IMR-90 (cell line): ENCODE measurements around the gene CDK2AP2. TPM values are rescaled to one million over a fixed set of nuclear protein-coding genes. Genes with fewer than 3 reads are reported as not detected.

Source experiments
- ATAC-seq: fragments of 200-7000 bp; cut with Tn5 transposase; 2 replicates; pipeline ENCODE4 v1.9.1; 2020; ENCODE audit warnings: low read depth, mild to moderate bottlenecking, moderate library complexity
- BruUV-seq: library from RNA; stranded (reverse); fragments of 400-500 nt; replicated peaks from 2 replicates; lab custom pipeline; 2021; lab: Mats Ljungman, UMichigan
- CTCF ChIA-PET: fragments of 300-600 bp; formaldehyde crosslinking; extraction: SDS; loops from one replicate; lab custom pipeline; 2021; ENCODE audit warnings: antibody characterized with exemption; lab: Yijun Ruan, JAX
- POLR2A ChIA-PET: fragments of 300-600 bp; sonication (Branson Sonifier 250); formaldehyde crosslinking; loops from one replicate; lab custom pipeline; 2022; ENCODE audit warnings: antibody characterized with exemption; ENCODE audit not compliant: unreplicated experiment; lab: Charles Lee
- DNase-seq: peaks from one replicate; pipeline ENCODE4 v3.0.0; 2013
- H2AFZ ChIP-seq: replicated peaks from 2 replicates; pipeline ENCODE3; 2013; ENCODE audit warnings: low read length, mild to moderate bottlenecking; ENCODE audit not compliant: poor library complexity
- H2AK5ac ChIP-seq: 2 replicates; pipeline ENCODE4 v1.6.1; 2013; ENCODE audit warnings: low read depth, low read length, inconsistent platforms
- H2AK9ac ChIP-seq: replicated peaks from 2 replicates; pipeline ENCODE3; 2013; ENCODE audit warnings: mild to moderate bottlenecking, low read depth, low read length, moderate library complexity; ENCODE audit not compliant: poor library complexity
- H2BK120ac ChIP-seq: 2 replicates; pipeline ENCODE4 v1.6.1; 2013; ENCODE audit warnings: low read depth, low read length, inconsistent platforms
- H2BK15ac ChIP-seq: 3 replicates; pipeline ENCODE4 v1.6.1; 2013; ENCODE audit warnings: low read depth, low read length, inconsistent platforms
- H2BK20ac ChIP-seq: 2 replicates; pipeline ENCODE4 v1.6.1; 2013; ENCODE audit warnings: low read depth, mild to moderate bottlenecking, inconsistent platforms, low read length, moderate library complexity
- H2BK5ac ChIP-seq: 2 replicates; pipeline ENCODE4 v1.6.1; 2013; ENCODE audit warnings: mild to moderate bottlenecking, low read depth, low read length, inconsistent platforms; ENCODE audit not compliant: poor library complexity, severe bottlenecking
- H3K14ac ChIP-seq: replicated peaks from 2 replicates; pipeline ENCODE4 v1.6.1; 2013; ENCODE audit warnings: low read depth, low read length, inconsistent platforms
- H3K18ac ChIP-seq: 2 replicates; pipeline ENCODE4 v1.6.1; 2013; ENCODE audit warnings: low read depth, low read length, control low read depth
- H3K23ac ChIP-seq: 2 replicates; pipeline ENCODE4 v1.6.1; 2013; ENCODE audit warnings: low read depth, low read length, inconsistent platforms
- H3K27ac ChIP-seq: 2 replicates; pipeline ENCODE4 v1.5.1; 2013; ENCODE audit warnings: mild to moderate bottlenecking, control low read depth, low read length; ENCODE audit not compliant: insufficient read depth
- H3K27me3 ChIP-seq: 2 replicates; pipeline ENCODE4 v1.6.1; 2013; ENCODE audit warnings: low read length; ENCODE audit not compliant: control insufficient read depth, insufficient read depth
- H3K36me3 ChIP-seq: 2 replicates; pipeline ENCODE4 v1.6.1; 2013; ENCODE audit warnings: low read length, mixed read lengths; ENCODE audit not compliant: control insufficient read depth, insufficient read depth
- H3K4ac ChIP-seq: 2 replicates; pipeline ENCODE4 v1.6.1; 2013; ENCODE audit warnings: low read depth, low read length, inconsistent platforms
- H3K4me1 ChIP-seq: 2 replicates; pipeline ENCODE4 v1.6.1; 2013; ENCODE audit warnings: low read length, mixed read lengths; ENCODE audit not compliant: control insufficient read depth, insufficient read depth
- H3K4me2 ChIP-seq: 2 replicates; pipeline ENCODE4 v1.6.1; 2013; ENCODE audit warnings: low read depth, mild to moderate bottlenecking, control low read depth, low read length, moderate library complexity
- H3K4me3 ChIP-seq: 2 replicates; pipeline ENCODE4 v1.5.1; 2013; ENCODE audit warnings: low read depth, mild to moderate bottlenecking, control low read depth, low read length, moderate library complexity; ENCODE audit not compliant: insufficient read depth
- H3K56ac ChIP-seq: 2 replicates; pipeline ENCODE4 v1.6.1; 2013; ENCODE audit warnings: low read length, inconsistent platforms; ENCODE audit not compliant: insufficient read depth; ENCODE audit errors: extremely low read depth
- H3K79me1 ChIP-seq, 2 experiments: 2 replicates each; pipeline ENCODE4 v1.6.1; 2013; ENCODE audit warnings: low read length in 2 of 2, inconsistent platforms in 1 of 2, low read depth in 1 of 2
- H3K9ac ChIP-seq: 2 replicates; pipeline ENCODE4 v1.6.1; 2013; ENCODE audit warnings: low read depth, low read length, control low read depth
- H3K9me1 ChIP-seq: 2 replicates; pipeline ENCODE4 v1.6.1; 2013; ENCODE audit warnings: low read length, inconsistent platforms; ENCODE audit not compliant: insufficient read depth
- H3K9me3 ChIP-seq: 2 replicates; pipeline ENCODE4 v1.6.1; 2013; ENCODE audit warnings: low read length; ENCODE audit not compliant: control insufficient read depth, insufficient read depth
- H4K20me1 ChIP-seq: 2 replicates; pipeline ENCODE4 v1.6.1; 2013; ENCODE audit warnings: low read length, inconsistent platforms; ENCODE audit not compliant: insufficient read depth
- H4K5ac ChIP-seq: 2 replicates; pipeline ENCODE4 v1.6.1; 2013; ENCODE audit warnings: mild to moderate bottlenecking, low read depth, low read length, control low read depth
- H4K8ac ChIP-seq, 2 experiments: 2 replicates each; pipeline ENCODE4 v1.6.1; 2013; ENCODE audit warnings: low read depth in 2 of 2, low read length in 2 of 2, control low read depth in 1 of 2, inconsistent platforms in 1 of 2
- H4K91ac ChIP-seq: 2 replicates; pipeline ENCODE4 v1.6.1; 2013; ENCODE audit warnings: low read depth, low read length, inconsistent platforms; ENCODE audit not compliant: insufficient read depth
- BHLHE40 ChIP-seq: fragments of 150-350 bp; IDR thresholded peaks from 2 replicates; pipeline ENCODE4 v1.6.1; 2016; ENCODE audit warnings: mild to moderate bottlenecking, low read depth, low read length
- CTCF ChIP-seq: conservative IDR thresholded peaks from 2 replicates; pipeline ENCODE4 v1.5.1; 2012; ENCODE audit warnings: mild to moderate bottlenecking, low read depth, low read length, improper control_type of control experiment
- NFE2L2 ChIP-seq: fragments of 150-350 bp; IDR thresholded peaks from 2 replicates; pipeline ENCODE4 v1.6.1; 2016; ENCODE audit warnings: low read depth, mild to moderate bottlenecking, low read length
- POLR2A ChIP-seq: IDR thresholded peaks from 2 replicates; pipeline ENCODE4 v1.6.1; 2012; ENCODE audit warnings: mild to moderate bottlenecking, low read depth, low read length
- WGBS, 2 experiments: methylation state at CpG; one replicate each; pipeline versions ENCODE4 v1.1.5 to v1.1.7; 2013; ENCODE audit warnings: missing lambda C conversion rate in 2 of 2; ENCODE audit not compliant: insufficient read length in 1 of 2; ENCODE audit errors: extremely low coverage in 2 of 2; 5-methylcytosine and 5-hydroxymethylcytosine counted together
- dilution Hi-C: fragments of 300-500 bp; cut with HindIII; formaldehyde crosslinking; loops from one replicate; pipeline ENCODE4 v1.14.3; 2018; ENCODE audit warnings: low sequenced_read_pairs; ENCODE audit not compliant: unreplicated experiment
- in situ Hi-C: fragments of 300-500 bp; cut with MboI; formaldehyde crosslinking; loops from 3 replicates; pipeline ENCODE4 v1.14.3; 2019; ENCODE audit warnings: low sequenced_read_pairs, inconsistent platforms, mixed read lengths
- intact Hi-C: fragments of 100-400 bp; cut with micrococcal nuclease; formaldehyde crosslinking; loops from 2 replicates; pipeline ENCODE4 v1.10.0; 2022
- polyA plus RNA-seq, 3 experiments: library from polyadenylated mRNA; depleted of rRNA; stranded (reverse); fragments of >200 nt; gene quantifications; 2 replicates each; pipeline ENCODE4 v1.2.3, GENCODE V29; 2012; ENCODE audit warnings: low replicate concordance in 1 of 3
- total RNA-seq: library from RNA; depleted of rRNA; stranded (reverse); fragments of >200 nt; gene quantifications from 2 replicates; pipeline ENCODE4 v1.2.3, GENCODE V29; 2012

Gene CDK2AP2
- total and polyA plus RNA-seq, 2 of the 4 experiments (the other 2 are of a cell fraction), result 8.1 to 44.7 TPM

GRCh38 chr11:67523556-67524479, 15.9 kb upstream of the CDK2AP2 start:
- POLR2A ChIA-PET, result no interaction called here
- whole genome bisulfite sequencing, 2 experiments, result 94% methylated on average over 6 of the region's 25 CpGs; no CpG with 5 or more reads in 1 of the 2 experiments

More at GRCh38 chr11:67523556-67524479, 15.9 kb upstream of the CDK2AP2 start:
- Histone ChIP-seq H3K56ac (no peak overlapping the region), H4K5ac (no peak overlapping the region), H3K14ac (no peak overlapping the region), H3K4ac (no peak overlapping the region), H2AK9ac (no peak overlapping the region), H3K4me1 (no peaks in the 10 kb centered on the region), H2BK120ac (no peak overlapping the region), H2BK15ac (no peak overlapping the region), H4K91ac (no peak overlapping the region), H3K36me3 (no peaks in the 10 kb centered on the region), H4K8ac (no peak overlapping the region), H2AFZ (peak overlapping the region; percentile 56), H3K9me3 (no peaks in the 10 kb centered on the region), H2AK5ac (no peak overlapping the region), H3K4me2 (no peak overlapping the region), H3K27me3 (peaks cover 19% of the 10 kb centered on the region), H3K27ac (no peak overlapping the region), H2BK5ac (no peak overlapping the region), H3K18ac (no peak overlapping the region), H3K4me3 (no peak overlapping the region), H3K23ac (no peak overlapping the region), H3K9ac (no peak overlapping the region), H3K79me1 (no peaks in the 10 kb centered on the region), H2BK20ac (no peak overlapping the region), H3K9me1 (no peaks in the 10 kb centered on the region), H4K20me1 (no peaks in the 10 kb centered on the region)
- dilution Hi-C loops, result no loop called here
- BruUV-seq, result no TSS peak
- in situ Hi-C loops, result no loop called here
- intact Hi-C loops, result no loop called here
- DNase-seq (no peak), ATAC-seq (no peak)
- CTCF ChIA-PET, result no interaction called here
- TF ChIP-seq POLR2A (no peak), BHLHE40 (no peak), NFE2L2 (no peak), CTCF (no peak)
